CD4-positive, alpha-beta T cell treated with Interleukin-4 for 1 hour (primary cell): ENCODE results near the gene CCNI2.

Source experiments
- DNase-seq, 2 donors: peaks; one replicate each; pipeline ENCODE4 v3.0.0-alpha.2; 2020 to 2022

Gene CCNI2

GRCh38 chr5:132746954-132747615 lies at the start of gene CCNI2:
Gene CCNI2 (plus strand): TSS chr5:132747426. CDS start chr5:132747496, 70 bp downstream.
- peak; percentile 53 to 72 for DNase-seq

DNA sequence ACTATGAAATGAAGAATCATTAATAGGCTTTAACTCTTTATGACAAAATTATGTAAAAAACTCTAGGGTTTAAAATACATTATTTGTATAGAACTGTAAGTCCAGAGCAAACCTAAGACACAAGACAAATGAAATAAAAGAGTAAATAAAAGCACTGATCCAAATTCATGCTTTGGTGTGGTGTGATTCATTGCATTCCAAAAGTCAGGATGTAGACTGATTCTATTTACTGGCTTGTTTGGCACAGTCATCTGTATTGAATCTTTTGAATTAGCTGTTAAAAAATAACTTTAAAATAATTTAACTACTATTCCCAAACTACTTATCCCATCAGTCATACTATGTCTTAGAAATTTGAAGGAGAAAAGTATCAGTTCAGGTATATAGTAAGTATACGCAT lies 42.4 kb upstream of the CCNI2 start:
- DNase-seq: no peak

DNA sequence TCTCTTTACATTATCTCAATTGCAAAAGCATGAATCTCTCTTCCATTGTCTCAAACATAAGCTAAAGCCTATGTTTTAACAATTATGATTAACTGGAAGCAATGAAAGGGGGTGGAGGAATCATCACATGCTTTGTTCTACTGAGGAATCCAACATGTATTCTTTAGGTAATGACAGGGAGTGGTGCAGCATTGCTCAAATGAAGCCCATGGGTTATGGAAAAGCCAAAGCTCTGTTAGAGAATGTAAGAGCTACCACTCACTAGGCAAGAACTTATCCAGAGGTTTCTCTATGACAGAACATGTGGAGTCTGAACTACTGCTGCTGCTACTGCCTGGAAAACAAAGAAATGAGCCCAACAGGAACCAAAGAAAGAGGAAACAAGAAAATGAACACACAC lies 38.6 kb upstream of the CCNI2 start:
- DNase-seq: no peak

DNA sequence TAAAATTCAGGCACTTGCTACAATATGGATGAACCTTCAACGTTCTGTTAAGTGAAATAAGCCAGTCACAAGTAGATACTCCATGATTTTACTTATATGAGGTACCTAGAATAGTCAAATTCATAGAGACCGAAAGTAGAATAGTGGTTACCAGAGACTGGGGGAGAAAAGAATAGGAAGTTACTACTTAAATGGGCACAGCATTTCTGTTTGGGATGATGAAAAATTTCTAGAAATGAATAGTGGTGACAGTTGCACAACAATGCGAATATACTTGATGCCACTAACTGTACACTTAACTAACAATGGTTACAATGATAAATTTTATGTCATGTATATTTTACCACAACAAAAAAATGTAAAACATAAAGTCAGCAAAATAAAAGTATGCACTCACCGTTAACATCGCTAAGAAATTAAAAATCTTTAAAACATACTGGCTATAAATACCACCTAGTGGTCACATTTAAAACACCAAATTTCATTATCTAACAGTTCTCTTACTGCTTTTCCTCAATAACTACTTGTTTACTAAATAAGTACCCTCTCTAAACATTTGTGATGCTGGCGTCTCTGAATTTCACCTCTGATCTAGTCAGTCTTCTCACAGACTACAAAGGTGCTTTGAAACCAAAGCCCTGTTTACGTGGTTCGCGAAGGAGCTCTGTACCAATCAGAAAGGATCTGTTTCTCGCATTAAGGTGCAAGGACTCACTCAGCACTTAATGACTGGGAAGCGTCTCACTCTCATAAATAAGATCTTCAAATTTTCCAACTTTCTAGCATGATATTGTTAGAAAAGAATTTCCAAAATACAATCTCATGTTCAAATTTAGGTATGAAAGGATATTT lies 32.5 kb upstream of the CCNI2 start:
- peak in 1 of 2 donors; percentile 39 for DNase-seq

- no peak for DNase-seq
Measured at GRCh38 chr5:132718544-132719312, 28.5 kb upstream of the CCNI2 start.

DNA sequence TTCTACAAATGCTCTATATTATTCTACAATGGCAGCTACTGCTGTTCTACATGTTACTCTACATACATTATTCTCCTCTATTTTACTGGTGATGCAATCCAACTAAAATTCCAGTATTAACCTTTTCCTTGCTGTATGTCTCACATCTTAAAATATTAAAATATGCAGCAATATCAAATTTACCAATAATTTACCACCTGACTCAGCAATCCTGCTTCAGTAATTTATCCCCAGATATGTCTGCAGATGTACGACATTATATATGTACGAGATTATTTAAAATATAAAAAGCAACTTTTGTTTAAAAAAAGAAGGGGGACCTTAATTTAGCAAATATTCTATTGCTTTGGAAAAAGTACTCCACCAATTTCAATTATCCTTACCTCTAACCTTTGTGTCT lies 21.5 kb upstream of the CCNI2 start:
- no peak for DNase-seq

- no peak for DNase-seq
Measured at GRCh38 chr5:132729896-132730295, 17.3 kb upstream of the CCNI2 start.

GRCh38 chr5:132733499-132734148 lies 13.6 kb upstream of the CCNI2 start:
- no peak for DNase-seq

GRCh38 chr5:132734687-132735086 lies 12.5 kb upstream of the CCNI2 start:
- DNase-seq: no peak

DNA sequence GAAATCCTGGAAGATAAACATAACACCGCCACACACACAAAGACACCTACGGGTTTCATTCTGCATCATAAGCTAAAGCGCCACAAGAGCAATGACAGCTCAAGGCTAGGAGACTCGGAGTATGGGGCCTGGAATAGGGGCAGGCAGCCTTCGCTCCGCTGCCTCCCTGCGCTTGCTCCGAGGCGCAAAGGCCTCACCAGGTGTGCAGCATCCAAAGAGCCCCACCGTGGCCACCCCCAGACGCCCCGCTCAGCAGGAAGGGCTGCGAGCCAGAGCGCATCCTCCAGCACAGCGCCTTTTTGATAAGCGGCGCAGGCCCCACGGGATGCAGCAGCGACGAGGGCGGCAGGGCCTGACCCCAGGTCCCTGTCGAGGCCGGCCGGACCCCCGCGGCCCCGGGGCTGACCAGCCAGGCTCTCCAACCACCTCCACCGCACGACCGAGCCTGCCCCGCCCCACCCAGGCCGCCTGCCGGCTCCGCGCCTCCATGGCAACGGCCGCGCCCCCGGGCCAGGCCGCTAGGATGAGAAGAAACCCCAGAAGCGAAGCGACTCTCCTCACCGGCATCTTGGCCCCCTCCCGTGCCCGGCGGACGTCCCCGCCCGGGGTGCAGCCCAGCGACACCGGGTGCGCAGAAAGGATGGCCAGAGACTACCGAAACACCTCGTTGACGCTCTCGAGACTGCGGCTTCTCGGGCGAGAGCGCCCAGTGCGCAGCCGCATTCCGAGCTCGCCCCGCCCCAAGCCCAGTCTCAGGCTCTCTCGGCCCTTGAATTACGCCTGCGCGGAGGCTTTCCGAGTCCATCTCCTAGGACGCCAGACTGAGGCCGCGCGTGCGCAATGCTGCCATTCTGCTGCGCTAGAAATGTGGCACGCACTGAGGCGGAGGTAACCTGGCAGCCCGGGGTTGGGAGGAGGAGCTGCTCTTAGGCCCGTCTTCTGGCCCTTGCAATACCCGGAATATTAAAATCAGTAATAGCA lies 10.1 kb upstream of the CCNI2 start, which contains the start of gene KIF3A:
Gene KIF3A (minus strand): TSS at position 694 of the 981 bp plus-strand sequence. CDS start 127 bp downstream, at position 567.
- peak; percentile 98 to 99 for DNase-seq

DNA sequence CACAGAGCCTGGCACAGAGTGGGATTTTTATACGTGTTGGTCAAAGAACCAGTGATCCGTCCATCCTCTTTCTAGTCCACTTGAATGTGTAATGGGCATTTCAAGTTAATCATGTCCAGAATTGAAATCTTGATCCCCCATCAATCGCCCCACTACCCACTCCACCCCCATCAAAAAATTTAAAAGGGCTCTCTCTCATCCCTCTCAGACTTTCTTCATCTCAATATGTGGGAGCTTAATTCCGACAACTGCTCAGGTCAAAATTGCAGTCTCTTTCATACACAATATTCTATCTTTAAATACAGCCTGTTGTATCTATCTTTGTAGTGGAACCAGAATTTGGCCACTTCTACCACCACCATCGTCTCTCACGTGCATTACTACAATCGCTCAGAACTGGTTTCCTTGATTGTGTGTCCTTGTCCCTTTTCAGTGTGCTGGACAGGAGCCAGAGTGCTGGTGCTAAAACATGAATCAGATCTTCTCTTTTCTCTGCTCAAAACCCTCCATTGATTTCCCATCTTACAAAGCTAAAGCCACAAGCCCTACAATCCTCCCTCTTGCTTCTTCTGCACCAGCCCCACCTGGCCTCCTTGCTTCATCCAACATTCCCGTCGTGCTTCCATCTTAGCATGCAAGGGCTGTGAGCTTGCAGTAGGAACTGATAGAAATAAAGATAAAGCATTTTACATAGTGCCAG lies 9.1 kb upstream of the CCNI2 start:
- DNase-seq: no peak

DNA sequence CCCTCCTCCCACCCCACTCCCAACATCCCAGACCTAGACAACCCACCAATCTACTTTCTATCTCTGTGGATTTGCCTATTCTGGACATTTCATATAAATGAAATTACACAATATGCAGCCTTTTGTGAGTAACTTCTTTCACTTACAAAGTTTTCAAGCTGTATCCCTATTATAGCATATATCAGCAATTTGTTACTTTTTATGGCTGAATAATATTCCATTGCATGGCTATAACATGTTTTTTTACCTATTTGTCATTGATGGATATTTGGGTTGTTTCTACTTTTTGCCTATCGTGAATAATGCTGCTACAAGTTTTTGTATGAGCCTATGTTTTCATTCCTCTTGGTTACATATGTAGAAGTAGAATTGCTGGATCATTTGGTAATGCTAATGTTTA lies 8.0 kb upstream of the CCNI2 start:
- no peak for DNase-seq

DNA sequence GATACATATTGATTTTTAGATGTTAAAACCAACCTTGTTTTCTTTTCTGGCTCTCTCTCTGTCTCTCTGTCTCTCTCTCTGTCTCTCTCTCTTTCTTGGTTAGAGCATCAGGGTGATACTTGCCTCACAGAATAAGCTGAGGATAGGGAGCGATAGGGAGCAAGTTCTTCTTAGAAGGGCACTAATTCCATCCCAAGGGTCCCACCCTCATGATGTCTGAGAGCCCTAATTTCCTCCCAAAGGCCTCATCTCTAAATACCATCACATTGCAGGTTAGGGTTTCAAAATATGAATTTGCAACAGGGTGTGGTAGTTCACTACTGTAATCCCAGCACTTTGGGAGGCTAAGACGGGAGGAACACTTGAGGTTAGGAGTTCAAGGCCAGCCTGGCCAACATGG lies 5.1 kb upstream of the CCNI2 start:
- DNase-seq: no peak

DNA sequence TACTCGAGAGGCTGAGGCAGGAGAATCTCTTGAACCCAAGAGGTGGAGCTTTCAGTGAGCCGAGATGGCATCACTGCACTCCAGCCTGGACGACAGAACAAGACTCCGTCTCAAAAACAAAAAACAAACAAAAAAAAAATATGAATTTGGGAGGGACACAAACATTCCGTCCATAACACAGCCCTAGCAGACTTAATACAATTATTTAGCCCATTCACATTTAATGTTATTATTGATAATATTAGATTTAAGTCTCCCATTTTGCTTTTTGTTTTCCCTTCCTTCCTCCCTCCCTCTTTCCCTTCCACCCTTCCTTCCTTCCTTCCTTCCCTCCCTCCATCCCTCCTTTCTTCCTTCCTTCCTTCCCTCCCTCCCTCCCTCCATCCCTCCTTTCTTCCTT lies 4.6 kb upstream of the CCNI2 start:
- no peak for DNase-seq

GRCh38 chr5:132744659-132745058 lies 2.6 kb upstream of the CCNI2 start:
- DNase-seq: no peak

- no peak for DNase-seq
Measured at GRCh38 chr5:132746592-132746953, 653 bp upstream of the CCNI2 start.

DNA sequence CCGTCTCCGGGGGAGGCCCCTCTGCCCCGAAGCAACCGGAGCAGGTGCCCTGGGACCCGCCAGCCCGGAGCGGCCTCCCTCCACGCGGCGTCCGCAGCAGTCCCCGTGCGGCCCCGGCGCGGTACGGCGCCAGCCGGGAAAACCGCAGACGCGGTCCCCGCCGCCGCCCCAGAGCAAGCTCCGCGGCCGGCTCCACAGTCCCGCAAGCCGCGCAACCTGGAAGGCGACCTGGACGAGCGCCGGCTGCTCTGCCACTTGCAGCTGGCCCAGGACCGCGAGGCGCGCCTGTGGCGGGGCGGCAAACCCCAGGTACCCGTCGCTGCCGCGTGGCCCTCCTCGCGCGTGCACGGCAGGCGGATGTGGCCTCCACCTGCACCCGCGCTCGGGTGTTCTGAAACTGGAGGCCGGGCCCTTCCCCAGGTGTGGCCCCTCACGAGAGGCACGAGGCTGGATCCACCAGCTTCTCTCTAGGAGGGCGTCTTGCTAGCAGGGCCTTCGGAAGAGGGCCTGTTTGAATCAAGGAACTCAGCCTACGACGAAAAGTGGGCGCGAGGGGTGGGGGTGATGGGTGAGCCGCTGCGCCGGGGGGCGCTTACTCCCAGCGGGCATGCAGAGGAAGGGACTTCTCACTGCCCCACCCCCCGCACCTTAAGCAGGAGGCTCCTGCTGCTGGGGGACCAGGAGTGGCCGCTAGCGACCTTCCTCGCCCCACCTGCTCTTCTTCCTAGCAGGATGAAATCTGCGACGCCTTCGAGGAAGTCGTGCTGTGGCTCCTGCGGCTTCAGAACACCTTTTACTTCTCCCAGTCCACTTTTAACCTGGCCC lies 602 bp downstream of the CCNI2 start:
- DNase-seq: peak; percentile 34 to 58

GRCh38 chr5:132748522-132749000 lies 1.3 kb downstream of the CCNI2 start:
- no peak for DNase-seq

DNA sequence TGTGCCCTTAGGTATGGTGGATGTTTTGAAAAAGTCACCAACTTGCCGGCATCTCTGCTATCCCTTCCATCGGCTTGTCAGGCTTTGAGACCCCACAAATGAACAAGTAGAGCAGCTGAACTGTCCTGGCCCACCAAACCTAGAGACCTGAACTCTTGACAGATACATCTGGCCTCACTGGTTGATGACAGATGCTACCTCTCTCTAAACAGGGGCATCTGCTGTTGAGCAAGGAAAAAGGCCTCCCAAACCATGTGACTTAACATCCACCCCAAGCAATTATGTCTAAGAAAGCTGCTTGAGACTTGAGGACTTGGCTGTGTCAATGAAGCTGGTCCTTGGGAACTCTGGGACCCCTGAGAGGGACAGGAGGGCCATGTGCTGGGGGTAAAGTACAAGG lies 2.3 kb downstream of the CCNI2 start:
- no peak for DNase-seq
